ENCODE results near the gene GPRIN3.

DNA sequence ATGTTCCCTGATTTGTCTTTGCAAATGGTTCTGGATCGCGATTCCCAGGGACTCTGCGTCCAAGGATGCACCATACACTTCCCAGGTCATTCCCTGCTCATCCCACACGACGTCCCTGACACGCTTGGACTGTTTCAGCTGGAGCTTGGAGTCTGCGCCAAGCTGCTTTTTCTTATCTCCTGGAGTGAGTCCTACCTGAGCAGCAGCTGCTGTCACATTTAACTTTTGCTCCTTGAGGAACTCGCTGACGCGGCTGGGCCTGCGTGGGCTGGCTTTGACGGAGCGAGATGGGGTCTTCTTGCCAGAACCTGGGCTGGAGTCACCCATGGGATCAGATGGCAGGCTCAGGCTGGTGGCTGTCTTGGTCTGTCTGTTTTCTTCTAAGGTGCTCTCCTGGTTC, 59.6 kb downstream of the GPRIN3 start:
- TF ChIP-seq, protein P1, sequence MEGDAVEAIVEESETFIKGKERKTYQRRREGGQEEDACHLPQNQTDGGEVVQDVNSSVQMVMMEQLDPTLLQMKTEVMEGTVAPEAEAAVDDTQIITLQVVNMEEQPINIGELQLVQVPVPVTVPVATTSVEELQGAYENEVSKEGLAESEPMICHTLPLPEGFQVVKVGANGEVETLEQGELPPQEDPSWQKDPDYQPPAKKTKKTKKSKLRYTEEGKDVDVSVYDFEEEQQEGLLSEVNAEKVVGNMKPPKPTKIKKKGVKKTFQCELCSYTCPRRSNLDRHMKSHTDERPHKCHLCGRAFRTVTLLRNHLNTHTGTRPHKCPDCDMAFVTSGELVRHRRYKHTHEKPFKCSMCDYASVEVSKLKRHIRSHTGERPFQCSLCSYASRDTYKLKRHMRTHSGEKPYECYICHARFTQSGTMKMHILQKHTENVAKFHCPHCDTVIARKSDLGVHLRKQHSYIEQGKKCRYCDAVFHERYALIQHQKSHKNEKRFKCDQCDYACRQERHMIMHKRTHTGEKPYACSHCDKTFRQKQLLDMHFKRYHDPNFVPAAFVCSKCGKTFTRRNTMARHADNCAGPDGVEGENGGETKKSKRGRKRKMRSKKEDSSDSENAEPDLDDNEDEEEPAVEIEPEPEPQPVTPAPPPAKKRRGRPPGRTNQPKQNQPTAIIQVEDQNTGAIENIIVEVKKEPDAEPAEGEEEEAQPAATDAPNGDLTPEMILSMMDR (conservative IDR thresholded peaks at IDR 0.05), result no peak
- TF ChIP-seq ZFX (IDR thresholded peaks at IDR 0.05), result no peak
